ENCODE results near the gene PTGER1.
"Not testable (repeated sequence)": the region's sequence is repeated elsewhere in the genome, so short reads cannot be mapped to it uniquely, and the experiment has no call there.

The PTGER1 gene

DNA sequence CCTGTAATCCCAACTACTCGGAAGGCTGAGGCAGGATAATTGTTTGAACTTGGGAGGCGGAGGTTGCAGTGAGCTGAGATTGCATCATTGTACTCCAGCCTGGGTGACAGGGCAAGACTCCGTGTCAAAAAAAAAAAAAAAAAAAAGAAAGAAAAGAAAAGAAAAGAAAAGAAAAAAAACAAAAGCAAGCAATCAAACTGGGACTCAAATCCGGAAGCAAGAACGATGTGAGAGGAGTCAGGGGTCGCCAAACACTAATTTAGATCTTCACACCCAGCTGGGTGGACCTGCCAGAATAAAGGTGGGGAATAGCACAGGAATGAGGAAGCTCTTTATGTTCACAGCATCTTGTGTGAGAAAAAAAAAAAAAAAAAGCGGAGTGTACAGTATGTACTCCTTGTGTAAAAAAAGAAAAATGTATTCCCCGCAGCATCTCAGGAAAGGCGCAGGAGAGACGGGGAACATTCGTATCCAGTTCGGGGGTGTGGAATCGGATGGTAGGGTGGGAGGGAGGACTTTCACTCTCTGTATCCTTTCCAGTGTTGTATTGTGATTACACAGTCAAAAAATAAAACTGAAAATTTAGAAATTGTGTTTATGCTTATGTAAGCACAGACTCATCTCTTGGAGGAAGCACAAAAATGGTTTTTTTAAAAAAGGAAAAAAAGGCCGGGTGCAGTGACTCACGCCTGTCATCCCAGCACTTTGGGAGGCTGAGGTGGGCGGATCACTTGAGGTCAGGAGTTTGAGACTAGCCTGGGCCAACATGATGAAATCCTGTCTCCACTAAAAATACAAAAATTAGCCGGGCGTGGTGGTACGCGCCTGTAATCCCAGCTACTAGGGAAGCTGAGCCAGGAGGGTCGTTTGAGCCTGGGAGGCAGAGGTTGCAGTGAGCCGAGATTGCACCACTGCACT, 35.4 kb upstream of the PTGER1 start:
- H3K27me3 Mint-ChIP-seq: no peaks in the 10 kb centered on the region
- H3K27ac Mint-ChIP-seq: peak overlapping the region in 1 of 2 donors; percentile 83
- no peak overlapping the region for H3K4me3 Mint-ChIP-seq
- no peaks in the 10 kb centered on the region for H3K9me3 Mint-ChIP-seq
- H3K4me1 Mint-ChIP-seq: peaks cover 69% of the 10 kb centered on the region
- ATAC-seq (no peak), DNase-seq (no peak)

- no peaks in the 10 kb centered on the region for H3K27me3 Mint-ChIP-seq
- peak overlapping the region; percentile 83 to 93 for H3K27ac Mint-ChIP-seq
- no peak for DNase-seq
- peak overlapping the region; percentile 52 to 67 for H3K4me3 Mint-ChIP-seq
- peaks cover 57% of the 10 kb centered on the region for H3K4me1 Mint-ChIP-seq
- no peak for ATAC-seq
- no peaks in the 10 kb centered on the region for H3K9me3 Mint-ChIP-seq
Measured at GRCh38 chr19:14507704-14508542, 32.8 kb upstream of the PTGER1 start.

- DNase-seq: peak; percentile 81 to 86
- H3K27ac Mint-ChIP-seq: peak overlapping the region in 1 of 2 donors; percentile 54
- peaks cover 48% of the 10 kb centered on the region for H3K4me1 Mint-ChIP-seq
- peak overlapping the region in 1 of 2 donors; percentile 16 for H3K4me3 Mint-ChIP-seq
- no peaks in the 10 kb centered on the region for H3K27me3 Mint-ChIP-seq
- ATAC-seq: peak; percentile 83
- H3K9me3 Mint-ChIP-seq: no peaks in the 10 kb centered on the region
Measured at GRCh38 chr19:14505488-14506239, 30.5 kb upstream of the PTGER1 start.

GRCh38 chr19:14504575-14504974, 29.4 kb upstream of the PTGER1 start:
- H3K9me3 Mint-ChIP-seq, DNase-seq, H3K4me3 Mint-ChIP-seq, H3K27ac Mint-ChIP-seq, H3K27me3 Mint-ChIP-seq, ATAC-seq: not testable (repeated sequence)
- H3K4me1 Mint-ChIP-seq: peaks cover 41% of the 10 kb centered on the region

DNA sequence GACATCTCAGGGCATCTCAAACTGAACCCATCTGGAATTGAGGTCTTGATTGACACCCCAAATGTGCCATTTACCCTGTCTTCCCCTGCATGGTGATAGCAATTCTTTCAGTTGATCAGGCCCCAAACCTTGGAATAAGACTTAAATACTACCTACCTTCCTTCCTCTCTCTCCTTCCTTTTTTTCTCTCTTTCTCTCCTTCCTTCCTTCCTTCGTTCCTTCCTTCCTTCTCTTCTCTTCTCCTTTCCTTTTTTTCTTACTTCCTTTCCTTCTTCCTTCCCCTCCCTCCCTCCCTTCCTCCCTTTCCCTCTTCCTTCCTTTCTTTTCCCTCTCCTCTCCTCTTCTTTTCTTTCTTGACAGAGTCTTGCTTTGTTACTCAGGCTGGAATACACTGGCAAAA, 28.1 kb upstream of the PTGER1 start:
- DNase-seq: no peak
- no peak overlapping the region for H3K27ac Mint-ChIP-seq
- peaks cover 31% of the 10 kb centered on the region for H3K4me1 Mint-ChIP-seq
- no peak overlapping the region for H3K4me3 Mint-ChIP-seq
- ATAC-seq: no peak
- no peaks in the 10 kb centered on the region for H3K27me3 Mint-ChIP-seq
- H3K9me3 Mint-ChIP-seq: no peaks in the 10 kb centered on the region

DNA sequence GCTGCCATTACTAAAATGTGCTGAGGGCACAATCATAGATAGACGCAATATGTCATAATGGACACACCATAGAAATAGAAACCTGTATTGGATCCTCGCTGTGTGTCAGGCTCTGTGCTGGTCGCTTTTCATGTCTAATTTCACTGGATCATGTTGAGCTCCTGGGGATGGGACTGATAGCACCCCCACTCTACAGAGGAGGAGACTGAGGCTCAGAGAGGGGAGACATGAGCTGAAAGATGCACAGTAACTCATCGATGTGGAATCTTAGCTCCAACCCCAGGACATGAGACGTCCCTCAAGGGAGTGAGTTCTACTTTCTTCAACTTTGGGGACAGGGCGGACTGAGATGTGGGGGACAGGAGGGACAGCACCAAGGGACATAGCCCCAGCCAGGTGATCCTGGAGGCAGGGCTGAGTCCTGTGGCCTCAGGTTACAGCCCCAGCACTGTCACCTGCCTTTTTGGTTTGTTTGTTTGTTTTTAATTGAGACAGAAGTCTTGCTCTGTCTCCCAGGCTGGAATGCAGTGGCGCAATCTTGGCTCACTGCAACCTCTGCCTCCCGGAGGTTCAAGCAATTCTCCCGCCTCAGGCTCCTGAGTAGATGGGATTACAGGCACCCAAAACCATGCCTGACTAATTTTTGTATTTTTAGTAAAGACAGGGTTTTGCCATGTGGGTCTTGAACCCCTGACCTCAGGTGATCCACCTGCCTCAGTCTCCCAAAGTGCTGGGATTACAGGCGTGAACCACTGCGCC, 27.4 kb upstream of the PTGER1 start:
- ATAC-seq: no peak
- peaks cover 4% of the 10 kb centered on the region for H3K27me3 Mint-ChIP-seq
- no peak overlapping the region for H3K4me3 Mint-ChIP-seq
- H3K9me3 Mint-ChIP-seq: no peaks in the 10 kb centered on the region
- no peak overlapping the region for H3K27ac Mint-ChIP-seq
- H3K4me1 Mint-ChIP-seq: peaks cover 28% of the 10 kb centered on the region
- DNase-seq: no peak

GRCh38 chr19:14497228-14497921, 22.2 kb upstream of the PTGER1 start:
- Mint-ChIP-seq H3K4me3 (peak overlapping the region in 1 of 2 donors; percentile 80), H3K4me1 (peaks cover 28% of the 10 kb centered on the region), H3K9me3 (no peaks in the 10 kb centered on the region), H3K27ac (no peak overlapping the region), H3K27me3 (peaks cover 7% of the 10 kb centered on the region)
- ATAC-seq: no peak
- no peak for DNase-seq

GRCh38 chr19:14496834-14497227, 21.7 kb upstream of the PTGER1 start:
- H3K4me3 Mint-ChIP-seq: peak overlapping the region; percentile 80 to 83
- peak overlapping the region in 1 of 2 donors; percentile 69 for H3K27ac Mint-ChIP-seq
- peaks cover 28% of the 10 kb centered on the region for H3K4me1 Mint-ChIP-seq
- no peaks in the 10 kb centered on the region for H3K9me3 Mint-ChIP-seq
- ATAC-seq (no peak), DNase-seq (no peak)
- H3K27me3 Mint-ChIP-seq: peaks cover 7% of the 10 kb centered on the region

DNA sequence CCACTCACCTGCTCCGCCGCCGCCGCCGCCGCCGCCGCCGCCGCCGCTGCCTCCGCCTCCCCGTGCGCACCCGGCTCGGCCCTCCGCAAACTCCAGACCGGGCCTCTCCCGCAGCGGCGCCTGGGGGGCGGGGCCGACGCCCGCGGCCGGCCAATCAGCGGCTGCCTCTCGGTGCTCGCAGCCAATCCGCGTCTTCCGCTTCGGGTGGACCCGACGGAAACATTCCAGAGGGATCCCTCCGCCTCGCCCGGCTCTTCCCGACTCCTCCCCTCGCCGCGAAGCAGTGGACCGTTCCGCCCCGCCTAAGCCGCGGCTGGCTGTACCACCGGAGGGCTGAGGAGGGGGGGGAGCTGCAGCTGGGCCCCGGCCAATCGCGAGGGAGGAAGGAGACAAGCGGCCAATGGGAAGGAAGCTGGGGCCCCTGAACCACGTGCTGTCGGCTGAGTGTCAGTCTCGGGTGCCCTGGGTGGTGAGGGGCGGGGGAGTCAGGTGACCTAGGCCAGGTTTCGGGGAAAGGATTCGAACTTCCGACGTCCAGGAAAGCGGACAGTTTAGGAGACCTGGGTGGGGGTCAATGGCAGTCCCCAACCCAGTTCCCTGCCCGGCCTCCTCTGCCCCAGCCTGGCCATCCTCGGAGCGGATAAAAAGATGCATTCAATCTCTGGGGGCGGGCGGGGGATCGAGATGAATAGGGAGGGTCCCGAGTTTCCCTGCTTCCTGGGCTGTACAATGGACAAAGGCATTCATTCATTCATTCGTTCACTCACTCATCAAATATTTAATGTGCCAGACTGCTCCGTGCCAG, 21.1 kb upstream of the PTGER1 start, which contains the start of gene GIPC1:
Gene GIPC1, minus strand, starts transcription at position 99 of the 805 bp plus-strand sequence. CDS start 13,151 bp downstream, outside the sequence.
- Mint-ChIP-seq H3K4me1 (peaks cover 28% of the 10 kb centered on the region), H3K27me3 (peaks cover 7% of the 10 kb centered on the region), H3K4me3 (peak within 1 kb of the TSS; percentile 80 to 83), H3K9me3 (no peaks in the 10 kb centered on the region), H3K27ac (peak within 1 kb of the TSS; percentile 74 to 89)
- ATAC-seq: peak; percentile 95
- peak; percentile 83 to 84 for DNase-seq

GRCh38 chr19:14495672-14496028, 20.5 kb upstream of the PTGER1 start:
- Mint-ChIP-seq H3K27me3 (peaks cover 7% of the 10 kb centered on the region), H3K4me1 (peaks cover 28% of the 10 kb centered on the region), H3K27ac (peak overlapping the region in 1 of 2 donors; percentile 74), H3K9me3 (no peaks in the 10 kb centered on the region), H3K4me3 (peak overlapping the region; percentile 80 to 83)
- DNase-seq (no peak), ATAC-seq (no peak)

DNA sequence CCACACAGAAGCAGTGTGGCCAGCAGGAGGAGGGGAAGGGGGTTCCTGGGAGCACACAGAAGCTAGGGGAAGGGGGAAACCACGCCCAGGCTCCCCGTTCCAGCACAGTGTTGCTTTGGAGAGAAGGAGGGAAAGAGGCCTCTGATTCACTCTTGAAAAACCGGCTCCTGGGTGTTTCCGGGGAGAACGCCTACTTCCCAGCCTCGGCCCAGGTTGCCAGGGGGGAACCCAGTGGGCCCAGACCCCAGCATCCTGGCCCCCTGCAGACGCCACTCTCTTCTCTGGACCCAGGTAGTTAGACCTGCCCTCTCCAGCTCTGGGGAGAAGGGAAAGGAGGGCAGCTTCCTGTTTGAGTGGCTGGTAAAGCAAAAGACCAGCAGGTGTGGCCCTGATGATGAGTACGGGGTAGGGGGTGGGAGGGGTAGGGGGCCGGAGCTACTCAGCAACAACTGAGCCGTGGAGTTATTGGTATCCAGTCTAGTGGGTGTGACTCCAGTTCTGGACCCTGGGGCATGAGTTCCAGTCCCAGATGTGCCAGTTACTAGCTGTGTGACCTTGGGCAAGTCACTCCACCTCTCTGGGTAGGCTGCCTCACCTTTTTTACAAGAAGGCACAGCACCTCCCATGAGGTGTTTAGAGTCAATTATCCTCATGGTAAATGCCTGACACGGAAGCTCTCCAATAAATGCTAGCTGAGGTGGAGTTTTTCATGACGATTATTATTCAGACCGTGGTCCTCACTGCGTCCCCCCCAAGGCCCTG, 19.9 kb upstream of the PTGER1 start:
- H3K4me1 Mint-ChIP-seq: peaks cover 28% of the 10 kb centered on the region
- no peaks in the 10 kb centered on the region for H3K9me3 Mint-ChIP-seq
- DNase-seq (no peak), ATAC-seq (no peak)
- H3K27ac Mint-ChIP-seq: peak overlapping the region in 1 of 2 donors; percentile 74
- peak overlapping the region; percentile 80 to 83 for H3K4me3 Mint-ChIP-seq
- peaks cover 7% of the 10 kb centered on the region for H3K27me3 Mint-ChIP-seq

GRCh38 chr19:14494411-14494810, 19.3 kb upstream of the PTGER1 start:
- Mint-ChIP-seq H3K27ac (no peak overlapping the region), H3K9me3 (no peaks in the 10 kb centered on the region), H3K27me3 (peaks cover 7% of the 10 kb centered on the region), H3K4me1 (peaks cover 28% of the 10 kb centered on the region), H3K4me3 (peak overlapping the region; percentile 80 to 83)
- ATAC-seq (no peak), DNase-seq (no peak)

- H3K4me1 Mint-ChIP-seq: peaks cover 28% of the 10 kb centered on the region
- ATAC-seq (no peak), DNase-seq (no peak)
- H3K9me3 Mint-ChIP-seq: no peaks in the 10 kb centered on the region
- no peak overlapping the region for H3K4me3 Mint-ChIP-seq
- H3K27ac Mint-ChIP-seq: no peak overlapping the region
- H3K27me3 Mint-ChIP-seq: peaks cover 6% of the 10 kb centered on the region
Measured at GRCh38 chr19:14492756-14493337, 17.7 kb upstream of the PTGER1 start.
